OCI-M2 (cell line): ENCODE data around the gene RECK.
A peak's percentile ranks its signal among the peaks of the same experiment; 100 is the strongest.

Source experiments
- DNase-seq: peaks from one replicate; lab custom pipeline; 2025; ENCODE audit not compliant: unreplicated experiment; lab: John Stamatoyannopoulos, UW

Gene RECK

DNA sequence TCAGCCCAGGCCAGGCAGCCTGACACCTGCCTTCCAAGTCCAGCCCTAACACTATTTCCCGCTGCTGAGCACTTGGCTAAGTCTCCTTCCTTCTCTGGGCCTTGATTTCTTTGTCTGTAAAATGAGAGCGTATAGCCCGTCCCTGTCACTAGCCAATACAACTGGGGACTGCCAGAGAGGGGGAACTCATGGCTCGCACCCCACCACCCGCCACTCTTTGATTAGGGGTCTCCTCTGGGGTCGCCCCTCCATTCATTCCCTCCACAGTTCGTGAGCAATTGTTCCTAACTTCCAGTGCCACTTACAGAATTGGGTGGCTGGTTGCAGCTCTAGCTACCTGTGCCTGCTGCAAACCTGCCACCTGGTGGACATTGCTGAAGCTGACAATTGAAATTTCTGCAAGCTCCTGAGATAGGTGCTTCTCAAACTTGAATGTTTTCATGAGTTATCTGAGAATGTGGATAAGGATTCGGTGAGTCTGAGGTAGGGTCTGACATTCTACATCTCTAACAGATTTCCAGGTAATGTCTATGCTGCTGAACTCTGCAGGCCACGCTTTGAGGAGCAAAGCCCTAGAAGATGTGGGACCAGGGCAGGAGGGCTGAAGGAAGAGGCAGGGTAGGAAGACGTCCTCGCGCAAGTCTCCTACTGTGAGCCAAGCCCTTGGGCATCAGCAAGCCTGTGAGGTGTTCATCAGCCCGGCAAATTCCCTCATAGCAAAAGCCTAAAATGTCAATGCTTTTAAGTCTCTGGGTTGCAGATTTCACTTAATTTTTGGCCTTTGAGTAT lies 13.3 kb upstream of the RECK start:
- no peak for DNase-seq

DNA sequence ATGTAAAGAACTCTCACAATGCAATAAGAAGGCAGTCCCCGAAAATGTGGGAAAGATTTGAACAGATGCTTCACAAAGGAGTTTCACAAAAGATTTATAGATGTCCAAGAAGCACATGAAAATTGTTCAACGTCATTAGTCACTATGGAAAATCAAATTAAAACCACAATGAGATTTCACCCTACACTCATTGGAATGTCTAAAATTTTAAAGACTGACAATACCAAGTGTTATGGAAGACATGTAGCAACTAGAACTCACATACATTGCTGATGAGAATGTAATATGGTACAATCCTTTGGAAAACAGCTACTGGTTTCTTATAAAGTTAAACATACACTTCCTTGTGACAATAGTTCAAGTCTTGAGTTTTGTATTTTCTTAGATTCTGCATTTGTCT lies 11.0 kb upstream of the RECK start:
- DNase-seq: no peak

DNA sequence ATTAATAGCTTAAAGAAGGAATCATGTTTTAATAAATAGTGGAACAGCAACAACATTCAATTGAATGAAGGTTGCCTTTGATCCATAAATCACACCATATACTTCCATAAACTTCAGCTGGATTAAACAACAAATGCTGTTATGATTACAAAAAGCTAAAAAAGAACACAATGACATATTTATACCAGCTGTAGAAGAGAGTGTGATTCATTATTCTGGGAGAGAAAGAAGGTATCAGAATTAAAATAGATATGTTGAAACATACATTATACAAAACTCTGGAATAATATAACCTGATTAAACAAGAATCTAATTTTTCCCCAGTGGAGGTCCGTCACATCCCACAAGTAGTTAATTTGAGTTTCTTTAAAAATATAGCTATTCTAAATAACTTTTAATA lies 7.5 kb upstream of the RECK start:
- no peak for DNase-seq

DNA sequence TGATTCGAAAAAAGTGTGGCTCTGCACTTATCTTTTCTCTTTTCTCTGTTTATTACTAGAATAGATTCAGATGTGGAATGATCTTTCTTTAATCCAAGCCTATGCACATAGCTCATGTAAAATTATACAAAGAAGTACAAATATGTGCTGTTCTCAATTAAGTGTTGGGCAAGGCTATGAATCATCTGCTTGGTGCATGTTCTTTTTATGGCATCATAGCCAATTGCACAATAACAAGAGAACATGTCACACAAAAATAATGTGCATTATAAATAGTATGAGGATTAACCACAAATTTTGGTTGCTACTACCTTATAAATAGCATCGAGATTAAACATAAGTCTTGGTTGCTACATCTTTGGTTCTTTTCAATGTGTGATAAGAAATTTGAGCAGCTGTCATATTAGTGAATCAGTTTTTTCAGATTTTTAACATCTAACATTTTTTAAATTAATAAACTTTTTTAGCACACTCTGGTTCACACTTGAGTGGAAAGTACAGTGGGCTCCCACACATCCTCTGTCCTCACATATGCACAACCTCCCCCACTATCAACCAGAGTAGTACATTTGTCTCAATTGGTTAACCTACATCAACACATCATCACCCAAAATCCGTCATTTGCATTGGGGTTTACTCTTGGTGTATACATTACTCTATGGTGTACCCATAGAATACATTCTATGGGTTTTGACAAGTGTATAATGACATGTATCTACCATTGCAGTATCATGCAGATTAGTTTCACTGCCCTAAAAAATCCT lies 6.8 kb upstream of the RECK start:
- no peak for DNase-seq

GRCh38 chr9:36030871-36031270 lies 5.8 kb upstream of the RECK start:
- DNase-seq: no peak

- DNase-seq: no peak
These were observed 4.7 kb upstream of the RECK start for GRCh38 chr9:36031774-36032555.

- DNase-seq: no peak
These were observed 2.9 kb upstream of the RECK start for GRCh38 chr9:36033788-36034187.

DNA sequence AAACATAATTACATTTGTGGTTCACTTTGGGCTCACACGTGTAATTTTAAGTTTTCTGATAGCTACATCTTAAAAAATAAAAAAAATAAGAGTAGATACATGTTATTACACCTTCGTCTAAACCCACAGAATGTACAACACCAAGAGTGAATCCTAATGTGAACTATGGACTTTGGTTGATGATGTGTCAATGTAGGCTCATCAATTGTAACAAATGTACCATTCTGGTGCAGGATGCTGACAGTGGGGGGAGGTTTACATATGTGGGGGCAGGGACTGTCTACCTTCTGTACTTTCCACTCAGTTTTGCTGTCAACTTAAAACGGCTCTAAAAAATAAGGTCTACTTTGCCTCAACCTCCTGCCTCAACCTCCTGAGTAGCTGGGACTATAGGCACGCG lies 2.5 kb upstream of the RECK start:
- DNase-seq: no peak

- no peak for DNase-seq
These were observed 1.7 kb upstream of the RECK start for GRCh38 chr9:36035006-36035405.

GRCh38 chr9:36036253-36036779 lies 397 bp upstream of the RECK start:
- DNase-seq: no peak

- no peak for DNase-seq
These were observed 923 bp downstream of the RECK start for GRCh38 chr9:36037549-36038122.

DNA sequence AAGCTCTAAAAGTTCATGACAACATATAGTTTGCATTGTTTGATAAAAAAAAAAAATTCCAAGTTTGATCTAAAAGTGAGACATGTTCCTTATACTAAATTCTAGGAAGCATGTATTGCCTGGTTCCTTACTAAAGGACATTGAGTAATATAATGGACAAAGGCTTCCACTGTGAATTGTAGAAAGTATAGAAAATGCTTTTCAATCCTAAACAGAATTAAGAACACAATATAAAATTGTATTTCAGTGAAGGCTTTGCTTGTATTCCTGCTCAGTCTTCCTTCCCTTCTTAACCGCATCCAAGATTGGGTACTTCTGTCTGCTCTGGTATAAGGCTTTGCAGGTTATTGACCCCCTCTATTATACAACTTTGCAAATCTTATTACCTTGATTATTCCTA lies 2.4 kb downstream of the RECK start:
- no peak for DNase-seq

- no peak for DNase-seq
These were observed 3.0 kb downstream of the RECK start for GRCh38 chr9:36039696-36040095.

- DNase-seq: no peak
These were observed 3.7 kb downstream of the RECK start for GRCh38 chr9:36040271-36040925.

GRCh38 chr9:36041506-36041905 lies 4.8 kb downstream of the RECK start:
- peak; percentile 36 for DNase-seq

- no peak for DNase-seq
These were observed 8.9 kb downstream of the RECK start for GRCh38 chr9:36045610-36046009.

- no peak for DNase-seq
These were observed 10.2 kb downstream of the RECK start for GRCh38 chr9:36046923-36047322.

DNA sequence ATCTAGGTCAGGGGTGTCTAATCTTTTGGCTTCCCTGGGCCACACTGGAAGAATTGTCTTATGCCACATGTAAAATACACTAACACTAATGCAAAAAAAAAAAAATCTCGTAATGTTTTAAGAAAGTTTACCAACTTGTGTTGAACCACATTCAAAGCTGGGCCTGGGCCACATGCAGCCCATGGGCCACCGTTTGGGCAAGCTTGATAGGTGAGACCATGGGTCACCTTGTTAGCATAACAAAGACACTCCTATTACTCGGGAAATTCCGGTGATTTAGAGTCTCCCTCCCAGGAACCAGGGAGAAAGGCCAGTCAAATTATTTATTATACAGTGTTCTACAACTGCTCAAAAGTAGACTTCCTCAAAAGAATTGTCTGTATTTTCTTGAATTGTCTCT lies 12.7 kb downstream of the RECK start:
- DNase-seq: no peak

GRCh38 chr9:36050476-36050875 lies 13.8 kb downstream of the RECK start:
- DNase-seq: no peak

- no peak for DNase-seq
These were observed 14.6 kb downstream of the RECK start for GRCh38 chr9:36051317-36051716.

- no peak for DNase-seq
These were observed 17.3 kb downstream of the RECK start for GRCh38 chr9:36053971-36054370.
